Astrocyte of the cerebellum (primary cell): ENCODE data around the gene NAA60.
A peak's percentile ranks its signal among the peaks of the same experiment; 100 is the strongest.

ENCODE experiments used
- DNase-seq: peaks from one replicate; pipeline ENCODE4 v3.0.0-alpha.2; 2011; ENCODE audit warnings: low read depth
- H3K4me3 ChIP-seq: 2 replicates; pipeline ENCODE4 v1.5.1; 2011; ENCODE audit warnings: mild to moderate bottlenecking, low read depth, low read length, moderate library complexity
- in situ Hi-C: cut with HindIII; loops from 2 replicates; pipeline ENCODE4 v1.10.0; 2017; ENCODE audit warnings: low sequenced_read_pairs
- TF ChIP-seq, protein P1 (sequence below): IDR thresholded peaks from 2 replicates; pipeline ENCODE4 v1.5.1; 2012; ENCODE audit warnings: low read length, low read depth, moderate library complexity, mild to moderate bottlenecking; ENCODE audit errors: missing control alignments

The NAA60 gene

DNA sequence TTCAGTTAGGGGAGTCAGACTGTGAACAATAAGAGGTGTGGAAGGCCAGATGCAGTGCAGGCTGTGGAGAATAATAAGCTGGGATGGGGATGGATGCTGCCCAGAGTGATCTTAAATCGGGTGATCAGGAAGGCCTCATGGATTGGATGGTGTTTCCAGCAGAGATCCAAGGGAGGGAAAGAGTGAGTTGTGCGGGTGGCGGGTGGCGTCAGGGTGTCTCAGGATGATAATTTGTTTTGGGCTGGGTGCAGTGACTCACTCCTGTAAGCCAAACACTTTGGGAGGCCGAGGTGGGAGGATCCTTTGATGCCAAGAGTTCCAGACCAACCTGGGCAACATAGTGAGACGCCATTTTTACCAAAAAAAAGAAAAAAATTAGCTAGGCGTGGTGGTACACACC lies 65.3 kb downstream of the NAA60 start:
- H3K4me3 ChIP-seq, result no peak overlapping the region
- TF ChIP-seq, protein P1, sequence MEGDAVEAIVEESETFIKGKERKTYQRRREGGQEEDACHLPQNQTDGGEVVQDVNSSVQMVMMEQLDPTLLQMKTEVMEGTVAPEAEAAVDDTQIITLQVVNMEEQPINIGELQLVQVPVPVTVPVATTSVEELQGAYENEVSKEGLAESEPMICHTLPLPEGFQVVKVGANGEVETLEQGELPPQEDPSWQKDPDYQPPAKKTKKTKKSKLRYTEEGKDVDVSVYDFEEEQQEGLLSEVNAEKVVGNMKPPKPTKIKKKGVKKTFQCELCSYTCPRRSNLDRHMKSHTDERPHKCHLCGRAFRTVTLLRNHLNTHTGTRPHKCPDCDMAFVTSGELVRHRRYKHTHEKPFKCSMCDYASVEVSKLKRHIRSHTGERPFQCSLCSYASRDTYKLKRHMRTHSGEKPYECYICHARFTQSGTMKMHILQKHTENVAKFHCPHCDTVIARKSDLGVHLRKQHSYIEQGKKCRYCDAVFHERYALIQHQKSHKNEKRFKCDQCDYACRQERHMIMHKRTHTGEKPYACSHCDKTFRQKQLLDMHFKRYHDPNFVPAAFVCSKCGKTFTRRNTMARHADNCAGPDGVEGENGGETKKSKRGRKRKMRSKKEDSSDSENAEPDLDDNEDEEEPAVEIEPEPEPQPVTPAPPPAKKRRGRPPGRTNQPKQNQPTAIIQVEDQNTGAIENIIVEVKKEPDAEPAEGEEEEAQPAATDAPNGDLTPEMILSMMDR, result no peak
- in situ Hi-C loops, result loop anchor here (5.0 to 10.0 kb wide), 2 partner anchors 64 to 104 kb away; partner anchors contain the start of genes NAA60, SLX4 and ZNF597
- no peak for DNase-seq

DNA sequence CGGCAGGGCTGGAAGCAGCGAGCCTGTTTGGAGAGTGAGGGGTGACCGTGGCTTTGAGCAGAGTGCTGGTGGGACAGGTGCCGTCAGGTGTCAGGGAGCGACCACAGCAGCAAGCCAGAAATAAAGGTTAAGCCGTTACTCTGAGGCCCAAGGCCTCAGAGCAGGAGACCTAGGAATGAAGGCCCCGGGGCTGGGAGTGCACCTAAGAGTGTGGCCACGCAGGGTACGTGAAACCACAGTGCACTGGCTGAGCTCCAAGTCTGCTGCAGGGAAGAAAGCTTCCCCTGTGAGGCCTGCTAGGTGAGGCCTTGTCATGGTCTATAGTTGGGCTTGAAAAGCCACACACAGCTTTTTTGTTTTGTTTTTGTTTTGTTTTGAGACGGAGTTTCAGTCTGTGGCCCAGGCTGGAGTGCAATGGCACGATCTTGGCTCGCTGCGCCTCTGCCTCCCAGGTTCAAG lies 66.0 kb downstream of the NAA60 start:
- H3K4me3 ChIP-seq, result no peak overlapping the region
- in situ Hi-C loops, result loop anchor here (5.0 to 10.0 kb wide), 2 partner anchors 65 to 103 kb away; partner anchors contain the start of genes NAA60, SLX4 and ZNF597
- DNase-seq, result peak; percentile 15
- TF ChIP-seq, protein P1, result no peak

DNA sequence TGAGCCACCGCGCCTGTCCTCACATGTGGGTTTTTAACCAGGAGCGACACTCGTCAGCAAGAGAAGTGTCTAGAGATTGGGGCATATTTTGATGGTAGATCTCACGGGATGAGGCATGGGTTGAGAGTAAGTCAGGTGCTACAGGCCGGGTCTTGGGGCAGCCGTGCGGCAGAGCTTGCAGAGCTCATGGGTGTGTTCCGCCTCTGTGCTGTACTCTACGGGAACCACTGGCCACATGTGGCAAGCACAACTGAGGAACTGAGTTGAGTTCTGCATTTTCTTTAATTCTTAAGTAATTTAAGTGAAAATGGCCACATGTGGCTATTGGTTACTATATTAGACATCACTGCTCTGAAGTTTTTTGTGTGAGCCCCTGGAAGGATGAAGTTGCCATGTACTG lies 66.9 kb downstream of the NAA60 start:
- no peak for DNase-seq
- in situ Hi-C loops, result no loop called here
- TF ChIP-seq, protein P1, result no peak
- no peak overlapping the region for H3K4me3 ChIP-seq

DNA sequence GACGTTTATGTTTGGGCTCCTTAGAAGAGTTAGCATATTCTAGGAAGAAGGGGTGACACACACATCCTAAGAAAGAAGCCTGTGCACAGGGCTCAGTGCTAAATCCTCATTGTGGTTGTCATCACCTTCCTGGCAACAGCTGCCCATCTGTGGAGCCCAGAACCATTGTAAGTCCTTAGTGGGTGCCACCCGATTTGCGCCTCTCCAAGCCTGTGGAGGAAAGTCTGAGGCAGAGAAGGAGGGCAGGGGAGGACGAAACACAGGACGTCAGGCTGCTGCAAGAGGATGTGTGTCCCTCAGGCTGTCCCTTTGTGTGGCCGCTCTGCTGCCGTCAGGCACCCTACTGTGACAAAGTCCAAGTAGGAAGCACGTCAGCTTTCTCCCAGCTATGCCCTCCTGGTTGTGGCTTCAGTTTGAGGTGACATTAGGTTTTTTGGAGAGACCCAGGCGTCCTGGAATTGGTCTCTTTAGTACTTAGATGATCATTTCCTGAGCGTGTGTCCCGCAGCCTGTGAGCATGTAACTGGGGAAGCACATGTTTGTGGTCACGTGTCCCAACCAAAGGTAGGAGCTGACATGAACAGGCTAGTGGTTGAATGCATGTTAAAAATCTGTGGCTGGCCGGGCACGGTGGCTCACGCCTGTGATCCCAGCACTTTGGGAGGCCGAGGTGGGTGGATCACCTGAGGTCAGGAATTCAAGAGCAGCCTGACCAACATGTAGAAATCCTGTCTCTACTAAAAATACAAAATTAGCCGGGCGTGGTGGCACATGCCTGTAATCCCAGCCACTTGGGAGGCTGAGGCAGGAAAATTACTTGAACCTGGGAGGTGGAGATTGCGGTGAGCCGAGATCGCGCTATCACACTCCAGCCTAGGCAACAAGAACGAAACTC lies 68.1 kb downstream of the NAA60 start:
- no peak for DNase-seq
- H3K4me3 ChIP-seq, result no peak overlapping the region
- TF ChIP-seq, protein P1, result no peak
- in situ Hi-C loops, result no loop called here

DNA sequence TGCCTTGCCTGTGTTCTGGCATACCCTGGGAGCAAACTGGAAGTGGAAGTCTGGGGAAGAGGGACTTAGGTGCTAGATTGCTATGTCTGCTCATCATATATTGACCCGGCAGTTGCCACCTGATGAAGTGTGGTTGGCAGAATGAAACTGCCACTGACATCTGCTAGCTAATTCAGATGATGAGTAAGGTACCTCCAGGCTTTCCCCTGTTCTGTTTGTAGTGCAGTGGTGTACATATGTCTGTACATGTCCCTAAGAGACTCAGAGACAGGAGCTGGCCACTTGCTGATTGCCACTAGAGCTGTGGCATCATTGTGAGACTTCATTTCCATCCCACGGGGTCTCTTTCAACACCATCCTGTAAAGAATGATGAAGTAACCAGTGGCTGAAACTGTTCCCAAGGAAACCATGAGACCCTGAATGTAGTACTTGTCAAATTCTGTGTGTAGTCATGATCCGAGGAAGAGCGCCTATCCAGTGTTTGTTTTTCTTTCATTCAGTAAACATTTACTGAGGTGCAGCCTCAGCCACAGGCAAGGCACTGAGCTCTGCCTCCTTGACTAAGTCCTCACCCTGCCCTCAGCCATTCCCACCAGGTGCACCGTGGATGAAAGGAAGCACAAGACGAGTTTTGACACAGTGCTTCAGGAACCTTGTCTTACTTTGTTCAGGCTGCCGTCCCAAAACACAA lies 70.6 kb downstream of the NAA60 start:
- TF ChIP-seq, protein P1, result no peak
- no peak overlapping the region for H3K4me3 ChIP-seq
- in situ Hi-C loops, result no loop called here
- no peak for DNase-seq

DNA sequence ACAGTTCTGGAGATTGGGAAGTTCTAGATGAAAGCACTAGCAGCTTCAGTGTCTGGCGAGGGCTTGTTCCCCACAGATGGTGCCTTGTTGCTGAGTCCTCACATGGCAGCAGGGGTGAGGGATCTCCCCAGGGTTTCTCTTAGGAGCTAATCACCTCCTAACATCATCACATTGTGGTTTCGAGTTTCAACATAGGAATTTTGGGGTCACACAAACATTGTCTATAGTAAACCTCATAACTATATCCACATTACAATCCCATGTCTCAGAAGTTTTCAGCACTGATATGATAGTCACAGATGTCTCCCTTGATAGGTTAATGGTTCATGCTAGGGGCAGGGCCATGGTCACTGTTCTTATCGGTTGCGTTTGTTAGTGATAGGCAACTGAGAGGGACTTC lies 71.1 kb downstream of the NAA60 start:
- TF ChIP-seq, protein P1, result no peak
- H3K4me3 ChIP-seq, result no peak overlapping the region
- DNase-seq, result no peak
- in situ Hi-C loops, result no loop called here
